ENCODE results near the gene KLRK1.
"Not testable (repeated sequence)": the region's sequence is repeated elsewhere in the genome, so short reads cannot be mapped to it uniquely, and the experiment has no call there.

Gene KLRK1

DNA sequence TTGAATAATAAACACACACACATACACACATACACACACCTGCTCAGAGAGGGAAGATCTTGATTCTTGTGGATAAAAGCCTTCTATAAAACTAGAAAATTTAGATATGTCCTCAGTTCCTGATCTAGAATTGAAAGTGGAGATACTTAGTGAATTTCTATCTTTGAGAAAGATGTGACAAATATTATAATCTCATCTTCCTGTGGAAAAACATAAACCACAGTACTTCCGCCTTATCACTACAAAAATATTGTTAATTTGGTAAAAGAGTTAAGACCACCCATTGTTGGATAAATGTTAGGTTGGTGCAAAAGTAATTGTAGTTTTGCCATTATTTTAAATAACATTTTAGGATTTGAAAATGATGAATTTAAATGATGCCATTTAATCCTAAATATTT, at the start of gene KLRK1:
KLRK1 (minus strand) TSS at position 138 of the 400 bp plus-strand sequence. CDS start 1,231 bp downstream, outside the sequence.
- DNase-seq = no peak

DNA sequence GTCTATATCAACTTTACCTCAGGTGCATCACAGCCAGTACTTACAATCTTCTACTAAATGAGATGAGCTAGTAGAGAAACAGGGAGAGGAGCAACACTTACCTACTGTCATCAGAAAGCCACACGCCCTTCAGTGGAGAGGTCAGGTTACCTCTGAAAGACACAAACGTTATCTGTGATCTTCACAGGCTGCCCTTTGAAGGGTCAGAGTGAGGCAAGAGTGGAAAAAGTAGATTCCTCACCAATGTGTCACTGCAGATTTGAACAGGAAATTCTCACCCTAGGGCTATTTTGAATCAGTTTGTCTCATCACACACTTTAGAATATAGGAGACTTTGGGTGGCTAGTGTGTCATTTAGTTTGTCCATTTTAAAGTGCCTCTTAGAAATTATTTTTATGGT, 47.8 kb upstream of the KLRK1 start:
- not testable (repeated sequence) for DNase-seq

DNA sequence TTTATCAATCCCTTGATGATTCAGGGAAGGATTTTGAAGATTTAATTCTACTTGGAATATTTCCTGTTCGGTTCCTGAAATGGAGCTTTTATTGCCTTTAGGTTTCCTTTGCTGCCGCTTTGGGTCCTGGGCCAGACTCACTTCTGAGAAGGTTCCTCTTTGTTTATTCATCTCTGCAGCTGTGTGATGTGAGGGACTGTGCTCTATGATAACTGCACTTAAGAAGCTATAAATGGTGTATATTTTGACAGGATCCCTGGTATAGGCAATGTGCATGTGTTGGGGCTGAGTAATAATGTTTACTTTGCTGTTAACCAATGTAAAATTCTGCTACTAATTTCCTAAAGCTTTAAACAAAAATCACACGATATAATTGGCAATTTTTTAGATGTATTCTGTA, 46.0 kb upstream of the KLRK1 start, which contains the start of gene KLRC2:
KLRC2 (minus strand) TSS at position 195 of the 400 bp plus-strand sequence; CDS start at position 171, 24 bp downstream.
- not testable (repeated sequence) for DNase-seq

DNA sequence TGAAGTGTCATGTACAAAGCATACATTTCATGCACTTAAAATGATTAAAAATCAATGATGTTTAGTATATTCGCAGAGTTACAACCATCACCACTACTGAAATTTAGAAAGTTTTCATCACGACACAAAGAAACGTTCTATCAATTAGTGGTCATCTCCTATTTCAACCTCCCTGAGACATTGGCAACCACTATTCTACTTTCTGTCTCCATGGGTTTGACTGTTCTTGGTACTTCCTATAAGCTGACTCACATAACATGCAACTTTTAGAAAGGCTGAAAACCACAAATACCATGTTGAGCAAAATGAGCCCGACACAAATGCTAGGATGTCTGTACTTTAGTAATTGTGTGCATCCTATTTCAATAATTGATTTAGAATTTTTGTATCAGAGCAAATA, 40.8 kb upstream of the KLRK1 start:
- not testable (repeated sequence) for DNase-seq

DNA sequence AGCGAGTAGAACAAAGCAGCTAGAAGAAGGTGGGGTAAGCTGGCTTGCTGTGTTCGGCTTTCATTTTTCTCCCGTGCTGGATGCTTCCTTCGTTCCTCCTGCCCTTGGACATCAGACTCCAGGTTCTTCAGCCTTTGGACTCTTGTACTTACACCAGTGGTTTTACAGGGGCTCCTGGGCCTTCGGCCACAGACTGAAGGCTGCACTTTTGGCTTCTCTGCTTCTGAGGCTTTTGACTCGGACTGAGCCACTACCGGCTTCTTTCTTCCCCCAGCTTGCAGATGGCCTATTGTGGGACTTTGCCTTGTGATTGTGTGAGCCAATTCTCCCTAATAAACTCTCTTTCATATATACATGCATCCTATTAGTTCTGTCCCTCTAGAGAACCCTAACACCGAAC, 36.1 kb upstream of the KLRK1 start:
- not testable (repeated sequence) for DNase-seq

DNA sequence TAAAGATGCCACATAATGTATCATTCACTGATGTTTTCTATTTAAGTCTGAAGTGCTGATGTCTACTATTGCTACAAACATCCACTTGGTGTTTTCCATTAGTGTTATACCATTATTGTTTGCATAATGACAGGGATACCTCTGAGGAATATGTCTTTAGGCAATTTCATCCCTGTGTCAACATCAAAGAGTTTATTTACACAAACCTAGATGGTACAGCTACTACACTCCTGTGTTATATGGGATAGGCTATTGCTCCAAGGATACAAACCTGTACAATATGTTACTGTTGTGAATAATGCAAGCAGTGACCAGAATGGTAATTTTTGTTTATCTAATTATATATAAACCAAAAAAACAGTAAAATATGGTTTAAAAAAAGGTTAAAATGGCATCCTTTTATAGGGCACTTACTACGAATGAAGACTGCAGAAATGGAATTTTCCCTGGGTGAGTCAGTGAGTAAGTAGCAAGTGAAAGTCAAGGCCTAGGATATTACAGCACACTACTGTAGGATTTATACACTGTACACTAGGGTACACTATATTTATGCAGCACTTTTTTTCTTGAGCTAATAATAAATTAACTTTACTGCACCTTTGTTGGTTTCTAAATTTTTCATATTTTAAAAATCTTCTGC, 34.5 kb upstream of the KLRK1 start:
- DNase-seq = peak; percentile 24

DNA sequence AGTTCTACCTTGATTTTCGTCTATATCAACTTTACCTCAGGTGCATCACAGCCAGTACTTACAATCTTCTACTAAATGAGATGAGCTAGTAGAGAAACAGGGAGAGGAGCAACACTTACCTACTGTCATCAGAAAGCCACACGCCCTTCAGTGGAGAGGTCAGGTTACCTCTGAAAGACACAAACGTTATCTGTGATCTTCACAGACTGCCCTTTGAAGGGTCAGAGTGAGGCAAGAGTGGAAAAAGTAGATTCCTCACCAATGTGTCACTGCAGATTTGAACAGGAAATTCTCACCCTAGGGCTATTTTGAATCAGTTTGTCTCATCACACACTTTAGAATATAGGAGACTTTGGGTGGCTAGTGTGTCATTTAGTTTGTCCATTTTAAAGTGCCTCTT, 32.3 kb upstream of the KLRK1 start:
- DNase-seq = not testable (repeated sequence)

DNA sequence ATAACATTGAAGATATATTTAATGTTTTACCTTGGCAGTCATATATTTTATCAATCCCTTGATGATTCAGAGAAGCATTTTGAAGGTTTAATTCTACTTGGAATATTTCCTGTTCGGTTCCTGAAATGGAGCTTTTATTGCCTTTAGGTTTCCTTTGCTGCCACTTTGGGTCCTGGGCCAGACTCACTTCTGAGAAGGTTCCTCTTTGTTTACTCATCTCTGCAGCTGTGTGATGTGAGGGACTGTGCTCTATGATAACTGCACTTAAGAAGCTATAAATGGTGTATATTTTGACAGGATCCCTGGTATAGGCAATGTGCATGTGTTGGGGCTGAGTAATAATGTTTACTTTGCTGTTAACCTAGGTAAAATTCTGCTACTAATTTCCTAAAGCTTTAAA, 30.5 kb upstream of the KLRK1 start, which contains the start of gene KLRC3:
KLRC3 (minus strand) TSS at position 262 of the 400 bp plus-strand sequence; CDS start at position 217, 45 bp downstream.
- DNase-seq = not testable (repeated sequence)

DNA sequence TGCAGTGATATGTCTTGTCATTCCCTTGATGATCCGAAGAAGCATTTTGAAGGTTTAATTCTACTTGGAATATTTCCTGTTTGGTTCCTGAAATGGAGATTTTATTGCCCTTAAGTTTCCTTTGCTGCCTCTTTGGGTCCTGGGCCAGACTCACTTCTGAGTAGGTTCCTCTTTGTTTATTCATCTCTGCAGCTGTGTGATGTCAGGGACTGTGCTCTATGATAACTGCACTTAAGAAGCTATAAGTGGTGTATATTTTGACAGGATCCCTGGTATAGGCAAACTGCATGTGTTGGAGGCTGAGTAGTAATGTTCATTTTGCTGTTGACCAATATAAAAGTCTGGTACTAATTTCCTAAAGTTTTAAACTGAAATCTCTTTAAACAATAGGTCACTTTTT, 19.6 kb upstream of the KLRK1 start, which contains the start of gene KLRC4:
KLRC4 (minus strand) TSS at position 366 of the 400 bp plus-strand sequence; CDS start at position 184, 182 bp downstream.
- DNase-seq = peak; percentile 27

DNA sequence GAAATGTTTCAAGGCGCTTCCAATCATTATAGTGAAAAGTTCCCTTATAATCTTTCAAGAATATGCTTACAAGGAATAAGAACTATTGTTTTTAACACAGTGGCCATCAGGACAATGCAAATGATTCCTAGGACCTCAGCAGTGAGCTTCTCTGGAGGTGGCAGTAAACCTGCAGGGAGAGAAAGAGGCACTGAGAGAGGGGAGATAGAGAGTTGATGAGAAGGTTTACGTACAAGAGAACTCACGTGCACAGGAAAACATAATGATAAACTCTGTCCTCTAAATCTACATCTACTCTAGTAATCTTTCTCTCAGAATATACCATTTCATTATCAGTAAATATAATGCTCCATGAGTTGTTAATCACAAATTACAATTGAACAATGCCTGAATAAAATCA, 19.0 kb upstream of the KLRK1 start:
- DNase-seq = no peak

DNA sequence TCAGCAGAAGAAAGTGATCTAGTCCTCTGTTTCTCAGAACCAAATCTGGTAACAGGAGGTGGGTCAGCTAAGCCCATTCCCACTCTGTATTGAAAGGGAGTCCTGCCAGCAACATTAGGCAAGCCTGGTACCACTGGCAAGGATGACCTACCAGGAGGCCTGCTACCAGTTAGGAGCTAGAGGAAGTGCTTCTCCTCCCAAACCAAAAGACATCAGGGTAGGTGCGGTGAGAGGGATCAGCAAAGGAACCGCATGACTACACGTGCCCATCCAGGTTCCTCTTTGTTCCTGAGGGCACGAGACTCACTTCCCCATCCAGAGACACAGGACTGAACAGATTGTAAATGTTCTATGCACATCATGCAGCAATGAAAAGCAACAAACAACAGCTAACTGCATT, 16.9 kb upstream of the KLRK1 start:
- DNase-seq = no peak

DNA sequence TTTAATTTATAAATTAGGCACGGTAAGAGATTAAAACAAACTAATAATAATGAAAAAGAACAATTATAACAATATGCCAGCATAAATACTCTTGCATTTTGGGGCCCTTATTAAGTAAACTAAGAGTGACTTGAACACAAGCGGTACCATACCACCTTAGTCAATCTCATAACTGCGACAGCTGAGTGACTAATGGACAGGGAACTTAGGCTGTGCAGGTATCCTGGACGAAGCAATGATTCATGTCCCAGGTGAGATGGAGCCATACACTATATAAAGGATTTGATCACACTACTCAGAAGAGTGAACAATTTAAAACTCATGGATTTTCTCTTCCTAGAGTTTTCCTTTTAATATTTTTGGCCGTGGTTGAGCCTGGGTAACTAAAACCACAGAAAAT, 15.5 kb upstream of the KLRK1 start:
- no peak for DNase-seq

DNA sequence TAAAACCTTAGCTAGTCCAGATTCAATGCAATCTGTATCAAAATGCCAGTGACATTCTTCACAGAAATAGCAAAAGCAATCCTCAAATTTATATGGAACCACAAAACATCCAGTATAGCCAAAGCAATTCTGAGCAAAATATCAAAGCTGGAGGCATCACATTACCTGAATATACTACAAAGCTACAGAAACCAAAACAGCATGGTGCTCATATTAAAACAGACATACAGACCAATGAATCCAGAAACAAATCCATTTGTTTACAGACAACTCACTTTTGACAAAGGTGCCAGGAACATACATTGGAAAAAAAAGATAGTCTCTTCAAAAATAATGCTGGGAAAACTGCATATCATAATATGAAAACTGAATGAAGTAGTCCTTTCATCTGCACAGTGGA, 15.0 kb upstream of the KLRK1 start:
- no peak for DNase-seq

DNA sequence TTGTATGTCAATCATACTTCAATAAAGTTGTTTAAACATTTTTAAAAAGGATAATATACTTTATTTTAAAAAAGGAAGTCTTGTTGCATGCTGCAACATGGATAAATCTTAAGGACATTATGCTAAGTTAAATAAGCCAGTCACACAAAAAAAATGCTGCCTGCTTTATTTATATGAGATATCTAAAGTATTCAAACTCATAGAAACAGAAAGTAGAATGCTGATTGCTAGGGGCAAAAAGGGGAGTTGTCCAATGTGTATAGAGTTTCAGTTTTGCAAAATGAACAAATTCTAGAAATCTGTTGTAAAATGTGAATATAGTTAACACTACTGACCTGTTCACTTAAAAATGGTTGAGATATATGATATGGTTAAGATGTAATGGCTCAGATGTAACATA, 11.0 kb upstream of the KLRK1 start:
- DNase-seq = no peak

DNA sequence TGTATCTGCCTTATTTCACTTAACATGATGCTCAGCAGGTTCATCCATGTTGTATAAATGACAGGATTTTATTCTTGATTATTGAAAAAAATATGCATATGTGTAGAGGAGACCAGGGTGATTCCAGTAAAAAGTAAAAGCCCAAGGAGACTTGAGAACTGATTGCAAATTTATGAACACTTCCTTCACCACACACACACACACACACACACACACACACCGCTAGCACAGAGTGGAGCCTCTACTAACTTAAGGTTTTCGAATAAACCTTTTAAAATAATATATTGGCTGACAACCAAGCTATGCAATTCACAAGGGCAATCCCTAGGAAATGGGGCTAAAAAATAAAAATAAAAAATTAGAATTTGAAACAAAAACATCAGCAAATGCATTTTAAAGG, 8.3 kb upstream of the KLRK1 start:
- no peak for DNase-seq

DNA sequence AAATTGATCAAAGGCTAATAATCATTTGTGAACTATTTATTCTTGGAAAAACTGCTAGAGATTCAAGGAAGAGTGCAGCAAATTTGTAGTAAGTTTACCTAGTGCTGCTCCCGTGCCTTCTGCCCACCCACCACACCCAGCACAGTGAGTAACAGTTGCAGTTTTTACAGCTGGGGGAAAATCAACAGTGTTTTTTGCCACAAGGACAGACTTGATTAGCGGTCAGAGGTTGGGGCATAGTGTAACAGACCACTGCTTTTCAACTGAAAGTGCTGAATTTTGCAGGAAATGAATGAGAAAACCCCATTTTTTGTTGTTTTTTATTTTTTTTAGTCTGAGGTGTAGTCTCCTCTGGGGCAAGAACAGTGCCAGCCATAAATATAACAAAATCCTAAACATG, 7.5 kb upstream of the KLRK1 start:
- DNase-seq = no peak

DNA sequence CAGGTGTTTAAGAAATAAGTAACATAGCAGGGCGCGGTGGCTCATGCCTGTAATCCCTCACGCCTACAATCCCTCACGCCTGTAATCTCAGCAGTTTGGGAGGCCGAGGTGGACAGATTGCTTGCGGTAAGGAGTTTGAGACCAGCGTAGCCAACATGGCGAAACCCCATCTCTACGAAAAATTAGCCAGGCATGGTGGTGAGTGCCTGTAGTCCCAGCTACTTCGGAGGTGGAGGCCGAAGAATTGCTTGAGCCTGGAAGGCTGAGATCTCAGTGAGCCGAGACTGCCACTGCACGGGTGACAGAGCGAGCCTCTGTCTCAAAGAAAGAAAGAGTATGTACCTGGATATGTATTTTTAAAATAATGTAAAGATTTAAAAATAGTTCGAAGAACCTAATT, 6.3 kb upstream of the KLRK1 start:
- not testable (repeated sequence) for DNase-seq

DNA sequence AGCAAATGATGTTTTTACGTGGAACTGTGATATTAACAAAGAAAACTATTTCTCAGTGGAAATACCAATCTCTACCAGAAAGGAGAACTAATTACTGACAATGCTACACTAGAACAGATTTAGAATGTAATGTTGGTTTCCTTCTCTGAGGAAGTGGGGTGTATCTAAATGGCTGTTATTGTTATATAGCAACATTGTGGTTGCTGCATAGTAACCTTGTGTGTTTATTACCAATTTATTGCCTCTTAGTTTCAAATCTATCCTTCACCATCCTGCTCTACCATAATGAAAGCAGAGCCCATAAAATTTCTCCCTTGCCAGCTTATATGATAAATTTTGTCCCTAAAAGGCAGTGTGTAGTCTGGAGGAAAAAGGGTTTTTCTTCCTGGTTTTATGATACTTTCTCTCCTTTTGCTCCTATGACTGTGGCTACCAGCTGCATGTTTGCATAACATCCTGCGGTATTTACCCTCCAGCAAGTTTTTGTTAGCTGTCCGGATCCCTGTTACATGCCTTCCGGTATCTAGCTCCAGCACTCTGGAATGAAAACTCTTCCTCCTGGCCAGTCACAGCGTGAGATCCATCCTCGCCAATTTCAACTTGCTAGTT, 5.7 kb upstream of the KLRK1 start:
- DNase-seq = peak; percentile 51

DNA sequence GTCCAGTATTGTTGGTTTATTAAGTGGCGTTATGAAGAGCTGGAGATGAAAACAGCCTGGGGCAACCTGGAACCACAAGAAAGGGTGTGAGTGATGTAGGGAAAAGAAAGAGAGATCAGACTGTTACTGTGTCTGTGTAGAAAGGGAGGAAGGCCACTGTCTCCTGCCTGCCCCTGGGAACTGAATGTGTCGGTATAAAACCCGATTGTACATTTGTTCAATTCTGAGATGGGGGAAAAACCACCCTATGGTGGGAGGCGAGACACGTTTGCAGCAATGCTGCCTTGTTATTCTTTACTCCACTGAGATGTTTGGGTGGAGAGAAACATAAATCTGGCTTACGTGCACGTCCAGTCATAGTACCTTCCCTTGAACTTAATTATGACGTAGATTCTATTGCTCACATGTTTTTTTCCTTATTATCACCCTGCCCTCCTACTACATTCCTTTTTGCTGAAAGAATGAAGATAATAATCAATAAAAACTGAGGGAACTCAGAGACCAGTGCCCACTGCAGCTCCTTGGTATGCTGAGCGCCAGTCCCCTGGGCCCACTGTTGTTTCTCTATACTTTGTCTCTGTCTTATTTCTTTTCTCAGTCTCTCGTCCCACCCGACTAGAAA, 4.8 kb upstream of the KLRK1 start:
- DNase-seq = not testable (repeated sequence)

DNA sequence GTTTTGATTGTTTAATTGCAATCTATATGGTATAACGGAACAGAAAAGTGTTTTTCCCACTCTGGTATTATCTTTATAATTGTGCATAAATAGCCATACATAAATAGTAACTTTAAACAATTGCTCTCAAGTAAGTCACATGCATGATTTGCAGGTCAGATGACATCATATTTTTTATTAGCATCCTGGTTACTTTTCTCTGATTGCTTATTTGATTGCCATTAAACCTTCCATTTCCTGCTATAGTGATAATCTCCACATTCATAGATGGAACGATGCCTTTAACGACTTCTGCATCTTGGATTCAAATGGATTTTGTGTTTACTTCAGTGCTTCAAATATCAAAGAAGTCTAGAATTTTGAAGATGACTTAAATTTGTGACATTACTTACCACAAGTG, 3.5 kb upstream of the KLRK1 start:
- no peak for DNase-seq

DNA sequence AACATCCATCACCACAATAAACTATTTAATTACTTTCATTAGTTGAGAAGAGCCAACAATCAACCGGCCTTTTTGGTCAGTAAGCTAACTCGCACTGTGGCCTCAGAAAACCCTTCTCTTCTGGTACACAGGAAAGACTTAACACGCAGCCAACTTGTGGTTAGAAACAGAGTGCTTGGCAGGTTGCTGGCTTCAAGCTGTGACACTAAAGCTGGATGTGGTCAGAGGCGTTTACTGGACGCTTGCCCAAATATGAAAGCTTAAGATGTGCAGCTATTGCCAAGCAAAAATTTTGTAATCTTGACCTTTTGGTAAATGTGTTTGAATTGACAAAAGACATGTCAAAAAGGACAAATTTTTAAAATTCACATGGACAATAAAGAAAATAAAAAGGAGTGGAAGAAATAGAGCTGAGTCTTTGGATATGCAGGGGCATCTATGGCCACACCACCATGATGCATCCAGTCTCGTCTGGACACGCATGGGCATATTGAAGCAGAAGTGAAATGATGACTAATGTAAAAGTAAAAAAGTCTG, 2.6 kb upstream of the KLRK1 start:
- no peak for DNase-seq

DNA sequence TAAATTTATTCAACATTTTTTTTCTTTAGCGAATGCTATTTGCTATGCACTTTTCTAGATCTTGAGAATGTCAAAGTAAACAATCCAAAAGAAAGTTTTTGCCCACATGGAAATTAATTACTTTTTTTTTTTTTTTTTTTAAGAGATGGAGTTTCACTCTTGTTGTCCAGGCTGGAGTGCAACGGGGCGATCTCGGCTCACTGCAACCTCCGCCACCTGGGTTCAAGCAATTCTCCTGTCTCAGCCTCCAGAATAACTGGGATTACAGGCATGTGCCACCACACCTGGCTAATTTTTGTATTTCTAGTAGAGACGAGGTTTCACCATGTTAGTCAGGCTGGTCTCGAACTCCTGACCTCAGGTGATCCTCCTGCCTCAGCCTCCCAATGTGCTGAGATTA, 1.1 kb upstream of the KLRK1 start:
- DNase-seq = not testable (repeated sequence)

DNA sequence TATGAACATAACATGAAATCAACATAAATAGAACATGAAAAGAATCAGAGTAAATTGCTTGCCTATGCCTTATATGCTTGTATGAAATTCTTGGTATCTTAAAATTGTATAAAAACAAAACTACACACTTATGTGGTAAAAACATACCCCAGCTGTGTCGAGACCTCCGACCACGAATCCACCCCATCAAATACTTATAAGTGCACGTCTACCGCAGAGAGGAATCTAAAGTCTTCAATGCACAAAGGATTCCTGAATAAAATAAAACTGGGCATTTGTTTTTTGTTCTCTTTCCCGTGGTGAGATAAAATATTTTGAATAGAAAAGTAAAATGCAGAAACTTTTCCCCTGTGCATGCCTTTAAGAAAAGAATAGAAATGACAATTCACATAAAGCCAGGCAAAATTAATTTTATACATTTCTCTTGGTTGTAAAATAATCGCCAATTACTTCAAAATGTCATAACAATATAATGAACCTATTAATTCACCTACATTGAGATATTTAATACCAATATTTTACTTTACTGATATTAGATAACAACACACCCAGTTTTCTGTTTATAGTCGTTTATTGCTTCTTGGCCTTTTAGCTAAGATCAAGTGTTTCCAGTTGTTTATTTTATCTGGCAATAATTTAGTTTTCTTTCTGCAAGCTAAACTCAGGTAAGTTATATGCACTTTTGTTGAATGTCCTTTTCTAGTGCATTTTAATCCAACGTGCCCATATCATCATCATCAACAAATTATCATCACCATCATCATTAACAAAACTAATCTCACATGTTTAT, 1.0 kb downstream of the KLRK1 start:
- no peak for DNase-seq
